Tongue (tissue), 2 donors: ENCODE results near the gene IL1A. TPM values are rescaled to one million over a fixed set of nuclear protein-coding genes. Genes with fewer than 3 reads are reported as not detected.

Source experiments
- DNase-seq: peaks from one replicate; pipeline ENCODE4 v3.0.0-alpha.2; 2015
- total RNA-seq: library from RNA; depleted of rRNA; stranded (reverse); fragments of >200 nt; gene quantifications from one replicate; pipeline ENCODE4 v1.2.3, GENCODE V29; 2014

Gene IL1A
- total RNA-seq, 1 donor from 2014 or later: not detected

GRCh38 chr2:112726487-112727190 is 57.7 kb downstream of the IL1A start:
- DNase-seq: peak; percentile 91

GRCh38 chr2:112725545-112726457 is 58.5 kb downstream of the IL1A start:
- no peak for DNase-seq

- no peak for DNase-seq
These were observed 59.4 kb downstream of the IL1A start for GRCh38 chr2:112724591-112725525.

GRCh38 chr2:112723995-112724394 is 60.3 kb downstream of the IL1A start:
- DNase-seq: no peak

Other genes starting within 250 kb of the IL1A start
- gene POLR1B, start 242.0 kb downstream of the IL1A start, total RNA-seq: 21.1 TPM
- gene CHCHD5, start 199.9 kb downstream of the IL1A start, total RNA-seq: 13.3 TPM
- 22.8 TPM for gene SLC20A1, start 138.6 kb downstream of the IL1A start, total RNA-seq
- gene NT5DC4, start 63.5 kb downstream of the IL1A start, total RNA-seq: 0.21 TPM
- 35.3 TPM for gene CKAP2L, start 19.9 kb downstream of the IL1A start, total RNA-seq
- 0.21 TPM for gene IL1B, start 52.3 kb upstream of the IL1A start, total RNA-seq
- gene IL37, start 126.7 kb upstream of the IL1A start, total RNA-seq: not detected
- gene IL36G, start 193.5 kb upstream of the IL1A start, total RNA-seq: not detected
- 0.72 TPM for gene IL36A, start 221.0 kb upstream of the IL1A start, total RNA-seq